Smooth muscle cell (in vitro differentiated cells): ENCODE data around the gene CPSF4. TPM values are rescaled to one million over a fixed set of nuclear protein-coding genes. Genes with fewer than 3 reads are reported as not detected.
"Not testable (repeated sequence)": the region's sequence is repeated elsewhere in the genome, so short reads cannot be mapped to it uniquely, and the experiment has no call there.

Source experiments
- DNase-seq: peaks from one replicate; lab custom pipeline; 2025; ENCODE audit not compliant: unreplicated experiment; lab: John Stamatoyannopoulos, UW
- H2AFZ ChIP-seq: fragments of 200-600 bp; sonication (generic); 2 replicates; pipeline ENCODE4 v1.6.0; 2016; ENCODE audit warnings: antibody characterized with exemption, low read depth, mild to moderate bottlenecking
- H3F3A ChIP-seq: fragments of 200-600 bp; sonication (generic); 2 replicates; pipeline ENCODE4 v1.6.0; 2017; ENCODE audit warnings: antibody characterized with exemption, low read depth
- H3K27ac ChIP-seq: fragments of 200-600 bp; sonication (generic); 2 replicates; pipeline ENCODE4 v1.5.1; 2016; ENCODE audit warnings: low read depth, mild to moderate bottlenecking
- H3K27me3 ChIP-seq: fragments of 200-600 bp; sonication (generic); 2 replicates; pipeline ENCODE4 v1.6.1; 2016; ENCODE audit warnings: low read depth, mild to moderate bottlenecking
- H3K36me3 ChIP-seq: fragments of 200-600 bp; sonication (generic); 2 replicates; pipeline ENCODE4 v1.5.1; 2016; ENCODE audit warnings: low read depth
- H3K4me1 ChIP-seq: fragments of 200-600 bp; sonication (generic); 2 replicates; pipeline ENCODE4 v1.5.1; 2016; ENCODE audit warnings: low read depth
- H3K4me2 ChIP-seq: fragments of 200-600 bp; sonication (generic); 2 replicates; pipeline ENCODE4 v1.6.0; 2016; ENCODE audit warnings: mild to moderate bottlenecking
- H3K4me3 ChIP-seq: fragments of 200-600 bp; sonication (generic); 2 replicates; pipeline ENCODE4 v1.5.1; 2016; ENCODE audit warnings: mild to moderate bottlenecking
- H3K79me2 ChIP-seq: fragments of 200-600 bp; sonication (generic); 2 replicates; pipeline ENCODE4 v1.6.0; 2016; ENCODE audit warnings: low read depth, mild to moderate bottlenecking
- H3K9ac ChIP-seq: fragments of 200-600 bp; sonication (generic); 2 replicates; pipeline ENCODE4 v1.6.0; 2016; ENCODE audit warnings: low read depth
- H3K9me3 ChIP-seq: fragments of 200-600 bp; sonication (generic); replicated peaks from 2 replicates; pipeline ENCODE4 v1.5.1; 2016; ENCODE audit warnings: low read depth
- H4K20me1 ChIP-seq: fragments of 200-600 bp; sonication (generic); 2 replicates; pipeline ENCODE4 v1.6.0; 2016; ENCODE audit warnings: low read depth
- CTCF ChIP-seq: fragments of 200-600 bp; sonication (generic); IDR thresholded peaks from 2 replicates; pipeline ENCODE4 v1.5.1; 2017; ENCODE audit warnings: borderline replicate concordance, mild to moderate bottlenecking, antibody characterized with exemption; ENCODE audit not compliant: insufficient read depth, poor library complexity, severe bottlenecking
- WGBS: methylation state at CpG from one replicate; pipeline ENCODE4 v1.1.7; 2016; ENCODE audit warnings: low lambda C conversion rate; 5-methylcytosine and 5-hydroxymethylcytosine counted together
- polyA plus RNA-seq: library from polyadenylated mRNA; unstranded; fragments of >200 nt; fragmentation: Nextera tagmentation; extraction: Ambion mirVana; gene quantifications from 2 replicates; pipeline ENCODE4 v1.2.1, GENCODE V29; 2016
- total RNA-seq: library from RNA; depleted of rRNA; stranded (reverse); fragments of >200 nt; gene quantifications from 2 replicates; pipeline ENCODE4 v1.2.3, GENCODE V29; 2014

CPSF4 gene
- total and polyA plus RNA-seq, 2 experiments from 2014 or later, result 27.1 to 30.3 TPM

DNA sequence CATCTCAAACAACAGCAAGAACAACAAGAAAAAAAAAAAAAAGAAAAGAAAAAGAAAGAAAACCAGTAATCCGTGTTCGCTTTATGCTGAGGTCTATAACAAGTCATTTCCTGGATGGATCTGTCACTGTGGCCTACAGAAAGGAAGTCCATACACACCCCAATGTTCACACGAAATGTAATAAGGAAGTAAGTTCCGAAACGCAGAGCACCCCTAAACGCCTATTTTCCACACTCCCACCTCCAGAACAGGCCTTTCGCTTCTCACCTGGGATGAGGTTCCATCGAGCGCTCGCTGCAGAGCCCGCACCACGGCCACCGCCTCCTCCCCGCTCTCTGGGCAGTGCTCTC is 60.6 kb downstream of the CPSF4 start:
- H4K20me1 ChIP-seq, result peaks cover 16% of the 10 kb centered on the region
- peak overlapping the region; percentile 98 for H3K4me2 ChIP-seq
- H3K4me1 ChIP-seq, result no peaks in the 10 kb centered on the region
- H3K36me3 ChIP-seq, result peaks cover 13% of the 10 kb centered on the region
- no peaks in the 10 kb centered on the region for H3K27me3 ChIP-seq
- peak overlapping the region; percentile 95 for H2AFZ ChIP-seq
- H3K79me2 ChIP-seq, result peaks cover 62% of the 10 kb centered on the region
- H3F3A ChIP-seq, result no peaks in the 10 kb centered on the region
- WGBS, result 3% methylated on average over 14 of the region's 14 CpGs
- H3K9me3 ChIP-seq, result peaks cover 1% of the 10 kb centered on the region
- DNase-seq, result no peak
- H3K27ac ChIP-seq, result peak overlapping the region; percentile 84
- no peak for TF ChIP-seq CTCF
- peak overlapping the region; percentile 95 for H3K4me3 ChIP-seq
- H3K9ac ChIP-seq, result peak overlapping the region; percentile 84

DNA sequence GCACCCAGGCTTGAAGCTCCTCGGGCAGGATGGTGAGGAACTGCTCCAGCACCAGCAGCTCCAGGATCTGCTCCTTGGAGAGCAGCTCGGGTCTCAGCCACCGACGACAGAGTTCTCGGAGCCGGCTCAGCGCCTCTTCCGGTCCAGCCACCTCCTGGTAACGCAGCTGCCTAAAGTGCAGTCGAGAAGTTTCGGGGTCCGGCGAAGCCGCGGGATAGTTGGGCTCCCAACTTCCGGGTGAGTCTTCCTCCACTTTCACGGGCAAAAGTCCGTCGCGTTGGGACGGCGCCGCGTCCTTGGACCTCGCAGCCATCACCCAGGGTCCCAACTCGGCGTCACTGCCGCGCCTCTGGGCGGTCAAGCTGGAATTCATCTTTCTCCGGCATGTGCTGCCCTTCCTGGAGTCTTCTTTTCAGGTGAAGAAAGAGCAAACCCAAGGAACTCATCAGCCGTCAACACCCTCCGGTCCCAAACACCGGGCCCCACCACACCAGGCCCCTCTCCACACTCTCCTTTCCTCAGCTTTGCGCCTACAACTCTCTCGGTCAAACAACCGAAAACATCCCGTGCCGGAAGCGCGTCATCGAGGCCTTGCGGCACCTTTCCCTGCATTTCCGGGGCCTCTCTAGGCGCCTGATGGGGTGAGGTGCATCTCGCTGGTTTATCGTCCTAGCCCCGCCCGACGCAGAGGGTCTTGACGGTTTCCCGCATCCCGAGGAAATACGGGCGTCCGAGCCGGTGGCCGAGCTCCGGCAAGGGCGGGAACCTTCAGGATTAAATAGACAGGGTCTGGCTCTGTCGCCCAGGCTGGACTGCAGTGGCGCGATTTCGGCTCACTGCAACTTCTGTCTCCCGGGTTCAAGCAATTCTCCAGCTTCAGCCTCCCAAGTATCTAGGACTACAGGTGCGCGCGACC is 61.2 kb downstream of the CPSF4 start, which contains the start of gene ZNF394:
Gene ZNF394 (minus strand): TSS at position 561 of the 916 bp plus-strand sequence. CDS start 188 bp downstream, at position 373.
- Histone ChIP-seq H2AFZ (peak within 1 kb of the TSS; percentile 95), H3K36me3 (peaks cover 8% of the 10 kb centered on the region), H3K79me2 (peaks cover 56% of the 10 kb centered on the region), H3K27me3 (no peaks in the 10 kb centered on the region), H3F3A (no peaks in the 10 kb centered on the region), H3K4me2 (peak within 1 kb of the TSS; percentile 98), H3K9ac (peak within 1 kb of the TSS; percentile 84), H4K20me1 (peaks cover 16% of the 10 kb centered on the region), H3K9me3 (no peaks in the 10 kb centered on the region), H3K4me3 (peak within 1 kb of the TSS; percentile 95), H3K27ac (peak within 1 kb of the TSS; percentile 84), H3K4me1 (no peaks in the 10 kb centered on the region)
- TF ChIP-seq CTCF, result no peak
- peak; percentile 56 for DNase-seq
- under 1% methylated on average over 68 of the region's 68 CpGs for WGBS

DNA sequence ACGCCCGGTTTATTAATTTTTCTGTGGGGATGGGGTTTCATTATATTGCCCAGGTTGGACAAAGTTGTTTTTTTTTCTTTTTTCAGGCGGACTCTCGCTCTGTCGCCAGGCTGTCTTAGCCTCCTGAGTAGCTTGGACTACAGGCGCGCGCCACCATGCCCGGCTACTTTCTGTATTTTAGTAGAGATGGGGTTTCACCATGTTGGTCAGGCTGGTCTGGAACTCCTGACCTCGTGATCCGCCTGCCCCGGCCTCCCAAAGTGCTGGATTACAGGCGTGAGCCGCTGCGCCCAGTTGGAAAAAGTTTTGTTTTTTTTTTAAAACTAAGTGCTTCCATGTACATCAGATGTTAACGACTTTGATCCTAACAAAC is 61.9 kb downstream of the CPSF4 start:
- H3K79me2 ChIP-seq, result peaks cover 57% of the 10 kb centered on the region
- peak overlapping the region; percentile 98 for H3K4me2 ChIP-seq
- no peak for TF ChIP-seq CTCF
- no peak for DNase-seq
- H2AFZ ChIP-seq, result peak overlapping the region; percentile 95
- no peaks in the 10 kb centered on the region for H3K9me3 ChIP-seq
- no peaks in the 10 kb centered on the region for H3F3A ChIP-seq
- WGBS, result 53% methylated on average over 16 of the region's 16 CpGs
- peaks cover 16% of the 10 kb centered on the region for H4K20me1 ChIP-seq
- H3K4me3 ChIP-seq, result peak overlapping the region; percentile 95
- H3K27me3 ChIP-seq, result no peaks in the 10 kb centered on the region
- peaks cover 8% of the 10 kb centered on the region for H3K36me3 ChIP-seq
- peak overlapping the region; percentile 84 for H3K27ac ChIP-seq
- peak overlapping the region; percentile 84 for H3K9ac ChIP-seq
- peaks cover under 1% of the 10 kb centered on the region for H3K4me1 ChIP-seq

GRCh38 chr7:99501236-99501635 is 62.5 kb downstream of the CPSF4 start:
- peak overlapping the region; percentile 98 for H3K4me2 ChIP-seq
- not testable (repeated sequence) for H3K4me1 ChIP-seq, H3K27ac ChIP-seq, H3K36me3 ChIP-seq, H3K9ac ChIP-seq, DNase-seq, H3K9me3 ChIP-seq, H3F3A ChIP-seq, H3K27me3 ChIP-seq, H2AFZ ChIP-seq
- WGBS, result 96% methylated on average over 12 of the region's 12 CpGs
- peak overlapping the region; percentile 95 for H3K4me3 ChIP-seq
- peaks cover 58% of the 10 kb centered on the region for H3K79me2 ChIP-seq
- peaks cover 16% of the 10 kb centered on the region for H4K20me1 ChIP-seq
